GM18499 (cell line): ENCODE measurements around the gene BBS12.
A peak's percentile ranks its signal among the peaks of the same experiment; 100 is the strongest.
"Not testable (repeated sequence)": the region's sequence is repeated elsewhere in the genome, so short reads cannot be mapped to it uniquely, and the experiment has no call there.

Experiments
- ATAC-seq: cut with Tn5 transposase; IDR thresholded peaks from one replicate; pipeline ENCODE4 v1.9.1; 2021; ENCODE audit warnings: moderate number of reproducible peaks; ENCODE audit not compliant: insufficient read depth, unreplicated experiment

BBS12 gene

DNA sequence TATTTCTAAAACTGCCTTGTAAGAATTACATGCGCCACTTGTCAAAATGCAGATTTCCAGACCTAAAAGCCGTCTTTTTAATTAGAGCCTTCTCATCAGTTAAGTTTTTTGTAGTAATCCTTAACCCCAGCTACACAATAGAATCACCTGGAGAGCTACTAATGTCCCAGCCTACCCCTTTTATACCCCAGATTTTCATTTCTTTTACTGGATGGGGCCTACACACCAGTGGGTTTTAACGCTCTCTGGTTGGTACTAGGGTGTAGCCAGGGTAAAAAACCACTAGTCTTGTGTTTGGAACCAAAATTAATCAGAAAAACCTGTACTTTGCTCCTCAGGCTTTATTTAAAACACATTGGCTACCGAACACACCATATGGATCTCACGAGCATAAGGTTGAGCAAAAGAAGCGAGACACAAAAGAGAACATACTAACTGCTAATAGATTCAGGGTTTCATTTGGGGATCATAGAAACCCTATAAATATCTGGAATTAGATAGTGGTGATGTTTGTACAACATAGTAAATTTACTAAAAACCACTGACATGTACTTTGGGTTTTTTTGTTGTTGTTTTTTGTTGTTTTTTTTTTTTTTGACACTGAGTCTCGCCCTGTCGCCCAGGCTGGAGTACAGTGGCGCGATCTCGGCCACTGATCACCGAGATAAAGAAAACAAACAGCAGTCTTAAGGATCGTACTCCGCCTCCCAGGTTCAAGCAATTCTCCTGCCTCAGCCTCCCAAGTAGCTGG, 30.6 kb downstream of the BBS12 start:
- ATAC-seq: no peak

- no peak for ATAC-seq
Measured at GRCh38 chr4:122764071-122764820, 31.7 kb downstream of the BBS12 start.

DNA sequence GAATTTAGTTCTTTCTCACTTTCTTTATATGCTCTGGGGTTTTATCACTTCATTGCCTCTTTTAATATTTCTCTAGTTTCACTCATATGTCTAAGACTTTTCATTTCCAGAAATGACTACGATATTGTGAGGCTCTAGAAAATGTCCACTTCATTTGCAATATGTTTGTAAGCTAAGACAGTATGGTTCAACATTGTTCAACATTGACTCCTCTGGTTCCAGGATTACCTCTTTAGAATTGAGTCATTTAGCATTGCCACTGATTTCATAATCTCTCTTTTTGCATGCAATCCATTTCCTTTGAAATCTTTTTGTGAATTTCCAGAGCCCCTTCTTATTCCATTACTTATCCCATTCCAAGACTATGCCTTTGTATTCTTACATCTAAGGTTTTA, 32.3 kb downstream of the BBS12 start:
- ATAC-seq: peak; percentile 94

DNA sequence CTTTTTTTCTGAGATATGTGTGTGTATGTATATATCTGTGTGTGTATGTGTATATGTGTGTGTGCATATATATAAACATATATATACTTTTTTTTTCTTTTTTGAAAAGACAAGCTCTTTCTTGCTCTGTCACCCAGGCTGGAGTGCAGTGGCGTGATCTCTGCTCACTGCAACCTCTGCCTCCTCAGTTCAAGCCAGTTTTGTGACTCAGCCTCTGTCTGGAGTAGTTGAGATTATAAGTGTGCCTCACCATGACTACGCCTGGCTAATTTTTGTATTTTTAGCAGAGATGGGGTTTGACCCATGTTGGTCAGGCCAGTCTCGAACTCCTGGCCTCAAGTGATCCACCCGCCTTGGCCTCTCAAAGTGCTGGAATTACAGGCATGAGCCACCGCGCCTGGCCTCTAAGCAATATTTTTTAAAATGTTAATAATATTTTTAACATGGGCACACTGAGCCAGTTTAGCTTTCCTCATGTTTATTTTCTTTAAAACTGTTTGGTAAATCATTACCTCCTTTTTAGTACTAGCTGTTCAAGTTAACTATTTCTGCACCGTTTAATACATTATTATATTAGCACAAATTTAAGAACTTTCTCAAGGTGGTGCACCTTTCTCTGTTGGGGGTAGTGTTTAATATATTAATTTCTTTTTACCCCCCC, 33.3 kb downstream of the BBS12 start:
- no peak for ATAC-seq

GRCh38 chr4:122766353-122766705, 33.8 kb downstream of the BBS12 start:
- ATAC-seq: no peak

GRCh38 chr4:122766950-122767349, 34.4 kb downstream of the BBS12 start:
- no peak for ATAC-seq

- no peak for ATAC-seq
Measured at GRCh38 chr4:122771724-122772123, 39.2 kb downstream of the BBS12 start.

DNA sequence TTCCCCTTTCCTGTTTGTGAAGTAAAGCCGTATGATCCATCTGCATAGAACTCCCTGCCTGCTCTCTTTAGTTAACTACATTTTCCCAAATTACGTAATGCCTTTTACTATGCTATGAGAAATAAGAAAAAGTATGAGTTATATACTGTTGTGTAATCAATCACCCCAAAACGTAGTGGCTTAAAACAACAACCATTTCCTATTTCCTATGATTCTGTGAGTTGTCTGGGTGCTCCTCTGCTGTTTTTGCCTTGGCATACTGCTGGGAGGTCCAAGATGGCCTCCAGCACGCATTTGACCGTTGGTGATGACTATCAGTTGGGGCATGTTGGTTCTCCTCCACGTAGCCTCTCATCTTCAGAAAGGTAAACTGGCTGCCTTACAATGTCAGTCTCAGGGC, 39.8 kb downstream of the BBS12 start:
- no peak for ATAC-seq

DNA sequence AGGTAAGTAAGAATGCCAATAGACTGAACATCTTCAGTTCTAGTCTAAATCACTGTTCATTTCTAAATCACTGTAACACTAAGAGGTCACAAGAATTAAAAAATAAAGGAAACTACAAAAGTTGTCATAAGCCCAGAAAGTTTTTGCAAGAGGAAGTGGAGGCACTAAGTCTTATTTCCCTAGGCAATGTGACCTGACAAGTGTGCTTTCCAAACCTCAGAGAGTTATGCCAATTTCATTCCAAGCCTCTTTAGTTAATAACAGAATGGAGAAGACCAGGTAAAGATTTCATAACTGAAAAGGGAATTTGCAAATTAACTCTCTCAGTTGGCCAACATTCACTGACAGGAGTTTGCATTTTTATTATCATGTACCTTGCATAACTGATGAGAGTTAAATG, 40.5 kb downstream of the BBS12 start:
- no peak for ATAC-seq

DNA sequence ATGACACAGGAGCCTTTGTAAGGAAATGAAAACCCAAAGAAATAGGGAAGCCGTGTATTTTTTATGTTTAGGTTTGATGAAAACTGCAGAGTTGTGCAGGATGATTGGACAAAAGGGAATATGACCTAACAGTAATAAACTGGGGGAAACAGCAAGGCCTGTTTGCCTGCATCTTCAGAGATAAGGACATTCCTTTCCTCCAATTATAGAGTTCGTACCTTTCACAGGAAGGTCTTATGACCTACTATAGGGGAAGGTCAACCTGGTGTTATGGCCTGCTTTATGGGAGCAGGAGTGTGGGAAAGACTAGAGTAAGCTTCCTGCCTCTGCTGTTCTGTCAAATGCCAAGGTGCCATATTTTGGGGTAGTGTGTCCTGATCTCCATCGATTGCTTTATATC, 42.5 kb downstream of the BBS12 start:
- no peak for ATAC-seq

GRCh38 chr4:122775987-122776836, 43.7 kb downstream of the BBS12 start:
- ATAC-seq: no peak

- ATAC-seq: no peak
Measured at GRCh38 chr4:122776916-122777315, 44.4 kb downstream of the BBS12 start.

- ATAC-seq: no peak
Measured at GRCh38 chr4:122777846-122778673, 45.6 kb downstream of the BBS12 start.

DNA sequence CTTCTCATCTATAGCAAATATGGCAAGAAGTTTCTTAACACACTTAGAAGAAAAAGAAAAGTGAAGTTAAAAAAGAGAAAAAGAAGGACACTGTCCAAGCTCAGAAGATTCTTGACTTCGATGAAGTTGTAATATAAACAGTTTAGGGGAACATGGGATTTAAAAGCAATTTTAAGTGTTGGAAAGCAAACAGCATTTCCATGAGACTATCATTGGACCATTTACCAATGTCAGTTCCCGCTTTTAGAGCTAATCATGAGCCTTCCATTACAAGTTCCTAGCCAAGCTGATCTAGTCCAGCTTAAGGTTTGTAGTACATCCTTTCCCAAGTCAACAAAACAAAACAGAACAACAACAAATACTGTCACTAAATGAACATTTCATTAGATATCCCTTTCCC, 49.0 kb downstream of the BBS12 start:
- no peak for ATAC-seq

- no peak for ATAC-seq
Measured at GRCh38 chr4:122783301-122784215, 51.1 kb downstream of the BBS12 start.

GRCh38 chr4:122784261-122784660, 51.8 kb downstream of the BBS12 start:
- no peak for ATAC-seq

- ATAC-seq: no peak
Measured at GRCh38 chr4:122785099-122785498, 52.6 kb downstream of the BBS12 start.

GRCh38 chr4:122786296-122786695, 53.8 kb downstream of the BBS12 start:
- not testable (repeated sequence) for ATAC-seq

GRCh38 chr4:122786920-122787319, 54.4 kb downstream of the BBS12 start:
- not testable (repeated sequence) for ATAC-seq
